Measurements from ENCODE around the gene HELZ2.
A peak's percentile ranks its signal among the peaks of the same experiment; 100 is the strongest.
"Not testable (repeated sequence)": the region's sequence is repeated elsewhere in the genome, so short reads cannot be mapped to it uniquely, and the experiment has no call there.

Gene HELZ2

DNA sequence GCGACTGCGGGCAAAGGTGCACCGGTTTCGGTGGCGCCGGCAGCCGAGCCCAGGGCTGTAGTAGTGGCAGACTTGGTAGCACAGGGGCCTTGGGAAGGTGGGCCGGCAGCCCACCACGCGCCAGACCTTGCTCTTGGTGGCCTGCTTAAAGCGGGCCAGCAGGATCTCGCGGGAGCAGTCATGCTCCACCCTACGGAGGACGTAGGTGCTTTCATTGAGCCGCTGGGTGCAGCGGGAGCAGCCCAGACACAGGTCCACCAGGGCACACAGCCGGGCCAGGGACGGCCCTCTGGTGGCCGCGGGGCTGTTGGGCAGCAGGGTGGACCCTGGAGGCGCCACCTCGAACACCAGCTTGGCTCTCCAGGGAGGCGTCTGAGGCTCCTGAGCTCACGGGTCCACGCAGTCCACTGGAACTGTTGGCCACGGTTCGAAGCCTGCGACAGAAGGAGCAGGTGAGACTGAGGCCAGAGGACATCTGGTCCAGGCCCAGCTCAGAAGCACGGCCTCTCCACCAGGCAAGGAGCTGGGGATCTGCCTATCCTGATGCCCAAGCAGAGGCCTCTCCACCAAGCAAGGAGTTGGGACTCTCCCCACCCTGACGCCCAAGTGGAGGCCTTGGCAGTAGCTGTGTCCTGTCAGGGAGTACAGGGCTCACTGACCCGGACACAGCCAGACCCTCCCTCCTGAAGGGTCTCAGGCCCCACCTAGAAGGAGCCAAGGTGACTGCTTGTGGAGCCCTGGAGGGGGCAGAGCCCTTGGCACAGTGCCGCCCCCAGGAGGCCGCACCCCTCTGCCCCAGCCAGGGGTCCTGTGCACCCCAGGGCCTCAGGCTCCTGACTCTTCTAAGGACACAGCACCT, 1.0 kb downstream of the HELZ2 start:
- H3K27ac ChIP-seq, result no peak overlapping the region

DNA sequence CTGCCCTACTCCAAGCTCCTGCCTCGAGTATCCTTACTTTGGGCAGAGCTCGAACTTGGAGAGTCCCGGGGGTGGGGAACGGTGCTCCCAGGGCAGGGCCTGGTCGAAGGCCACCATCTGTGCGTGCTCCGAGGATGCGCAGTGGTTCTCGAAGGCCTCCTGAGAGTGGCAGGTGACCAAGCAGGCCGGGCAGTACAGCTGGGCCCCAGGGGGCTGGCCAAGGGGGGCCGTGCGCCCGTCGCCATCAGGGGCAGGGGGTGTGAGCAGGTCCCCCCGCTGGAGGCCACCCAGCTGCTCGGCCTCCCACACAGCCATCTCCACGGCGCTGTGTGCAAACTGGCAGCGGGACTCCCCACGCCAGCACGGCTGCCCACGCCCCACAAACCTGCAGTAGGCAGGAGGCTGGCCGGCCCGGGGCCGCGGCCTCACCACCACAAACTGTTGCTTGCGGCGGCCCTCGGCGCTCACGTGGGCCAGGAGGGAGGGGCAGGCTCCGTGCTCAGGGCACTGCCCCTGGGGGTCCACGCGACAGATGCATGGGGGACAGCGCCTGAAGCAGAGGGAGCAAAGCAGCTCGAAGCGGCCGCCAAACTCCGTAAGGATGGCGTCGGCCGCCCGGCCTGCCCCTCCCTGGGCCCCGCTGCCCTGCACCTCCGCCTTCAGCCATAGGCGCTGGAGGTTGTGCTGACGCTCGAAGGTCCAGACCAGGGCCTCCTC, 1.8 kb downstream of the HELZ2 start:
- peaks cover under 1% of the 10 kb centered on the region for H3K36me3 ChIP-seq (replicated peaks)
- H3K27me3 ChIP-seq (replicated peaks), result no peaks in the 10 kb centered on the region
- in situ Hi-C loops (cut with HindIII; ENCODE audit: low pct_ligation_motif_present, low sequenced_read_pairs), result no loop called here
- H3K27ac ChIP-seq, result no peak overlapping the region
- TF ChIP-seq, protein P1, sequence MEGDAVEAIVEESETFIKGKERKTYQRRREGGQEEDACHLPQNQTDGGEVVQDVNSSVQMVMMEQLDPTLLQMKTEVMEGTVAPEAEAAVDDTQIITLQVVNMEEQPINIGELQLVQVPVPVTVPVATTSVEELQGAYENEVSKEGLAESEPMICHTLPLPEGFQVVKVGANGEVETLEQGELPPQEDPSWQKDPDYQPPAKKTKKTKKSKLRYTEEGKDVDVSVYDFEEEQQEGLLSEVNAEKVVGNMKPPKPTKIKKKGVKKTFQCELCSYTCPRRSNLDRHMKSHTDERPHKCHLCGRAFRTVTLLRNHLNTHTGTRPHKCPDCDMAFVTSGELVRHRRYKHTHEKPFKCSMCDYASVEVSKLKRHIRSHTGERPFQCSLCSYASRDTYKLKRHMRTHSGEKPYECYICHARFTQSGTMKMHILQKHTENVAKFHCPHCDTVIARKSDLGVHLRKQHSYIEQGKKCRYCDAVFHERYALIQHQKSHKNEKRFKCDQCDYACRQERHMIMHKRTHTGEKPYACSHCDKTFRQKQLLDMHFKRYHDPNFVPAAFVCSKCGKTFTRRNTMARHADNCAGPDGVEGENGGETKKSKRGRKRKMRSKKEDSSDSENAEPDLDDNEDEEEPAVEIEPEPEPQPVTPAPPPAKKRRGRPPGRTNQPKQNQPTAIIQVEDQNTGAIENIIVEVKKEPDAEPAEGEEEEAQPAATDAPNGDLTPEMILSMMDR (IDR thresholded peaks at IDR 0.05; ENCODE audit: low read depth, low read length, missing control alignments), result no peak
- DNase-seq, result no peak
- H3K4me3 ChIP-seq (ENCODE audit: low read depth, low read length), result no peak overlapping the region

More for the DNA sequence above, 1.0 kb downstream of the HELZ2 start:
- TF ChIP-seq, protein P1 (IDR thresholded peaks at IDR 0.05; ENCODE audit: low read depth, low read length, missing control alignments), result peak; percentile 42
- H3K4me3 ChIP-seq (ENCODE audit: low read depth, low read length), result peak overlapping the region; percentile 75
- H3K27me3 ChIP-seq (replicated peaks), result no peaks in the 10 kb centered on the region
- in situ Hi-C loops (cut with HindIII; ENCODE audit: low pct_ligation_motif_present, low sequenced_read_pairs), result no loop called here
- H3K36me3 ChIP-seq (replicated peaks), result no peaks in the 10 kb centered on the region
- DNase-seq, result no peak

DNA sequence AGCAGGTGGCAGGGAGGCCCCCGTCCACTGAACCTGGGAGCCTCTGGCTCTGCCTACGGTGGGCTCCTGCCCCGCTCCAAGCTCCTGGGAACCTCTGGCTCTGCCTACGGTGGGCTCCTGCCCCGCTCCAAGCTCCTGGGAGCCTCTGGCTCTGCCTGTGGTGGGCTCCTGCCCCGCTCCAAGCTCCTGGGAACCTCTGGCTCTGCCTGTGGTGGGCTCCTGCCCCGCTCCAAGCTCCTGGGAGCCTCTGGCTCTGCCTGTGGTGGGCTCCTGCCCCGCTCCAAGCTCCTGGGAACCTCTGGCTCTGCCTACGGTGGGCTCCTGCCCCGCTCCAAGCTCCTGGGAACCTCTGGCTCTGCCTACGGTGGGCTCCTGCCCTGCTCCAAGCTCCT, 3.0 kb downstream of the HELZ2 start:
- in situ Hi-C loops (cut with HindIII; ENCODE audit: low pct_ligation_motif_present, low sequenced_read_pairs); H3K4me3 ChIP-seq (ENCODE audit: low read depth, low read length); DNase-seq; H3K36me3 ChIP-seq (replicated peaks); H3K27me3 ChIP-seq (replicated peaks); H3K27ac ChIP-seq: not testable (repeated sequence)

DNA sequence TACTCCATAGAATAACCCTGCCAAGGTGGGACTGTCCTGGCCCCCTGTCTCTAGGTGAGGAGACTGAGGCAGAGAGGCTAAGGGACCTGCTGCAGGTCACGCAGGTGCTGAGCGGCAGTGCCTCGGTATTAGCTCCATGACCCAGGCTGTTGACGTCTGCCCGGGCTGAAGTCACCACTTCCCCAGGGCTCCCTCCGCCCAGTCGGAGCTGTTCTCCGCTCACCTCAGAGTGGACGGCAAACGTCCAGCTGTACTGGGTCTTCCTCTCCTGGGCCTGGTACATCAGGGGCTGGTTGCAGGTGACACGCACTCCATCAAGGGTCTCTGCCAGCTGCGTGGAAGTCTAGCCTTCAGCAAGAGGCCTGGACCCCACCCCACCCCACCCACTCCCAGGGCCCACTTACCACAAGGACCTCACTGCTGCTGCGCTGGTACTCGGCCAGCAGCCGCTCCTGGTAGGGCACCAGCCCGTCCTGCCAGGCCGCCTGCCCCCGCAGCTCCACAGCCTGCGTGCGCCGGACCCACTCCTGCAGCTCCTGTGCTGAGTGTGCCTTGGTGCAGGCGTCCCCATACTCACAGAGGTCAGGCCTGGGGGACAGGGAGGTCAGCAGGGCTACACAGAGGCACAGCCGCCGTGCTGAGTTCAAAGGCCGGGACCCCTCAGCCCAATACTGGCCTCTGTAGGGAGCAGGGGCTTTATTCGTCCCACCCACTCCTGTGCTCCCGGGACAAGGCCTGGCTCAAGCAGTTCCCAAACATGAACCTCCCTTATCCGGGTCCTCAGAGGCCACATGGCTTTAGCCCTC, 3.6 kb downstream of the HELZ2 start:
- TF ChIP-seq, protein P1 (IDR thresholded peaks at IDR 0.05; ENCODE audit: low read depth, low read length, missing control alignments), result no peak
- peaks cover 7% of the 10 kb centered on the region for H3K36me3 ChIP-seq (replicated peaks)

DNA sequence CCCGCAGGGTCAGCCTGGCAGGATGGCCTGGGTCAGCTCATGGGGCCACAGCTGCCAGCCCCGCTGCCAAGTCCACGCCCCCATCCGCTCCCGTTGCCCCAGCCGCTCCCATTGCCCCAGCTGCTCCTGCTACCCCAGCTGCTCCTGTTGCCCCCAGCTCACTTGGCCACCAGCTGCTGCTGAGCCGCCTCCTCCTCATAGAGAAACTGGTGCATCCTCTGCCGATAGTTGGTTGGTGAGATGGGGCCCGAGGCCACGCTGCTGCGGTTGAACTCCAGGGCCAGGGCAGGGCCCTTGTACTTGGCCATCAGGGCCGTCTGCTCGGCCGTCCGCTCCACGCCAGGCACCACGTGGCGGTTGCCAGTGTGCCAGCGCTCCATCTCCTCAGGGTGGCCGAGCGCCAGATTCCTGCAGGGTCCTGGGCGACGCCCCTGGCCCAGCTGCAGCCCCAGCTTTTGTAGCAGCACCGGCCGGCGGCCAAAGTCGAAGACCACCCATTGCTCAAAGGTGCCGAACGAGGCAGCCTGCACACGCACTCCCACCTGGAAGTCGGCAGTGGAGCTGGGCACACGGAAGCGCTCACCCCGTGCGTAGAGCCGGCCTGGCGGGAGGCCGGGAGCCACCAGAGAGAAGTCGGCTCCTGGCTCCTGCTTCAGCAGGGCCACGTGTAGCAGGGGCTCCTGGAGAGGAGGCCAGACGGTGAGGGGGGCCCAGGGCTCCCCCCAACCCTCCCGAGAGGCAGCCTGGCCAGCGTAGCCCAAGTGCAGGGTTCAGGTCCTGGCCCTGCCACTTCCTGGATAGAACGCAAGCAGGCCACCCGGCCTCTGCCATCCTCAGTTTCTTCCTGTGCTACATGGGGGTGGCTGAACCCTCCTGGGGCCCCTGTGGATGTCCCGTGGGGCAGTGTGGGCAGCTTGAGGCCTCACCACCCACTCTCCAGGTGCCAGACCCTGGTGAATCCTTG, 4.8 kb downstream of the HELZ2 start:
- Histone ChIP-seq H3K27me3 (replicated peaks) (no peaks in the 10 kb centered on the region), H3K27ac (no peak overlapping the region), H3K4me3 (ENCODE audit: low read depth, low read length) (no peak overlapping the region), H3K36me3 (replicated peaks) (peaks cover 16% of the 10 kb centered on the region)
- no peak for DNase-seq
- TF ChIP-seq, protein P1 (IDR thresholded peaks at IDR 0.05; ENCODE audit: low read depth, low read length, missing control alignments), result no peak
- in situ Hi-C loops (cut with HindIII; ENCODE audit: low pct_ligation_motif_present, low sequenced_read_pairs), result no loop called here

More for the DNA sequence above, 3.6 kb downstream of the HELZ2 start:
- no peak for DNase-seq
- in situ Hi-C loops (cut with HindIII; ENCODE audit: low pct_ligation_motif_present, low sequenced_read_pairs), result no loop called here
- no peak overlapping the region for H3K4me3 ChIP-seq (ENCODE audit: low read depth, low read length)
- no peak overlapping the region for H3K27ac ChIP-seq
- H3K27me3 ChIP-seq (replicated peaks), result no peaks in the 10 kb centered on the region
